Lung (tissue), 12 donors: ENCODE data around the gene STN1. TPM values are rescaled to one million over a fixed set of nuclear protein-coding genes. Genes with fewer than 3 reads are reported as not detected.

Source experiments
- ATAC-seq: fragments of 200-7000 bp; cut with Tn5 transposase; one replicate; pipeline ENCODE4 v1.9.1; 2020; ENCODE audit warnings: moderate number of reproducible peaks; ENCODE audit not compliant: insufficient read depth, low FRiP score
- DNase-seq, 3 donors: peaks; one replicate each; pipeline ENCODE4 v3.0.0-alpha.2; 2013 to 2017
- H3K27ac ChIP-seq, 2 donors: one replicate each; pipeline ENCODE4 v1.5.1; 2013; ENCODE audit warnings: mild to moderate bottlenecking in 2 of 2, moderate library complexity in 2 of 2, control low read depth in 1 of 2, inconsistent platforms in 1 of 2, low read depth in 1 of 2, low read length in 1 of 2
- H3K27me3 ChIP-seq, 3 donors: one replicate each; pipeline ENCODE4 v1.5.1; 2013; ENCODE audit warnings: low read length in 2 of 3; ENCODE audit not compliant: control insufficient read depth in 3 of 3, insufficient read depth in 3 of 3
- H3K36me3 ChIP-seq, 4 donors: one replicate each; pipeline ENCODE4 v1.5.1; 2013; ENCODE audit warnings: low read length in 4 of 4, mild to moderate bottlenecking in 1 of 4, moderate library complexity in 1 of 4; ENCODE audit not compliant: control insufficient read depth in 4 of 4, insufficient read depth in 4 of 4
- H3K4me1 ChIP-seq, 5 donors: one replicate each; pipeline ENCODE4 v1.5.1; 2013; ENCODE audit warnings: low read length in 5 of 5, mild to moderate bottlenecking in 2 of 5, moderate library complexity in 1 of 5; ENCODE audit not compliant: control insufficient read depth in 5 of 5, insufficient read depth in 5 of 5
- H3K4me3 ChIP-seq: one replicate; pipeline ENCODE4 v1.5.1; 2013; ENCODE audit warnings: mild to moderate bottlenecking, control low read depth, moderate library complexity
- H3K9ac ChIP-seq, 2 donors: one replicate each; pipeline ENCODE4 v1.5.1; 2013; ENCODE audit warnings: low read length in 2 of 2, control low read depth in 1 of 2; ENCODE audit not compliant: insufficient read depth in 1 of 2
- H3K9me3 ChIP-seq, 4 donors: one replicate each; pipeline ENCODE4 v1.5.1; 2013; ENCODE audit warnings: low read length in 3 of 4, mild to moderate bottlenecking in 1 of 4, moderate library complexity in 1 of 4; ENCODE audit not compliant: control insufficient read depth in 4 of 4, insufficient read depth in 3 of 4
- WGBS, 2 donors: extraction: QIAGEN DNeasy Blood & Tissue Kit; methylation state at CpG; one replicate each; pipeline ENCODE4 v1.1.7; 2013; 5-methylcytosine and 5-hydroxymethylcytosine counted together
- polyA plus RNA-seq, 2 donors: library from polyadenylated mRNA; stranded (reverse); fragments of 200-250 nt; gene quantifications; one replicate each; pipeline ENCODE4 v1.2.1, GENCODE V29; 2013
- total RNA-seq, 2 donors: library from RNA; depleted of rRNA in 1 of 2; stranded (reverse); fragments of >200 nt in 1 of 2; gene quantifications; one replicate each; pipeline ENCODE4 v1.2.1, GENCODE V29; 2014 to 2021
- TF ChIP-seq, protein P1 (sequence below): IDR thresholded peaks from 2 replicates; pipeline ENCODE4 v1.5.1; 2012; ENCODE audit warnings: mild to moderate bottlenecking; ENCODE audit errors: control extremely low read depth, extremely low read depth
- donor health status: control.
- donor health status: control.
- donor health status: Bipolar disorder and iron deficiency.
- donor health status: healthy.
- donor health status: DM: yes; HTN: yes; CAD: no.

STN1 gene
- total and polyA plus RNA-seq, 4 donors: 26.5 to 43.8 (median 39.1) TPM

DNA sequence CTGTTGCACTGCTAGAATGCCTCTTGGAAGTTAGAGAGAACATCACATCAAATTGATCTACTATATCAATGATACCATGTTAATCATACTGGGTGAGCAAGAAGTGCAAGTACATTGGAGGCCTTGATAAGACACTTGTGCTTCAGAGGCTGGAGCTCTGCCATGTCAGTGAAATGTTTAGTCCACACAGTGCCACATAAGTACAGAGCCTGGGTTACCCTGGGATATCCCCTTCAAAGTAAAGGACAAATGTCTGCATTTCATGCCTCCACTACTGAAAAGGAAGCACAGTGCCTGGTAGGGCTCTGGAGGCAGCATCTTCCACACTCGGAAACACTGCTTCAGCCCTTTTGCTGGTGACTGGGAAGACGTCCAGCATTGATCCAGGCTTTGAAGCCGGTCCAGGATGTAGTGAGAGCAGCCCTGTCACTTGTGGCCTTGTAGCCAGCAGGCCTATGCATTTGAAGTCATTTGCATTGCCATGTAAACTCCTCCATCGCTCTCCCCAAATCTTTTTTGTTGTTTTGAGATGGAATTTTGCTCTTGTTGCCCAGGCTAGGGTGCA is 15.7 kb upstream of the STN1 start:
- no peak for ATAC-seq

DNA sequence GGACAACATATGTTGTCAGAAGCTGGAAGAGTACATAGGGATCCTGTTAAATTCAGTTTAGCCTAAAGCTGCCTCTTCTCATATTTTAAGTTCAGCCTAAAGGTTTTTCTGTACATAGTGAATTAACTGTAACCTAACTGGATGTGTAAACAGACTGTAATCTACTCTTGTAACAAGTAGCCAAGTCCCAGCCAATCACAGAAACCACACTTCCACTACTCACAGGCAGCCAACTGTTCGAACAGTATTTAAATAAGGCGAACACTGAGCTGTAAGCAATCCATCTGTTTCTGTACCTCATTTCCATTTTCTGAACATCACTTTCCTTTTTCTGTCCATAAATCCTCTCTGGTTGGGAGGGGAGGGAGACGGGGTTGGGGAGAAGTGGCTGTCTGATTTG is 15.0 kb upstream of the STN1 start:
- H3K4me3 ChIP-seq: no peak overlapping the region
- no peak overlapping the region for H3K9ac ChIP-seq
- H3K27ac ChIP-seq: no peak overlapping the region
- TF ChIP-seq, protein P1, sequence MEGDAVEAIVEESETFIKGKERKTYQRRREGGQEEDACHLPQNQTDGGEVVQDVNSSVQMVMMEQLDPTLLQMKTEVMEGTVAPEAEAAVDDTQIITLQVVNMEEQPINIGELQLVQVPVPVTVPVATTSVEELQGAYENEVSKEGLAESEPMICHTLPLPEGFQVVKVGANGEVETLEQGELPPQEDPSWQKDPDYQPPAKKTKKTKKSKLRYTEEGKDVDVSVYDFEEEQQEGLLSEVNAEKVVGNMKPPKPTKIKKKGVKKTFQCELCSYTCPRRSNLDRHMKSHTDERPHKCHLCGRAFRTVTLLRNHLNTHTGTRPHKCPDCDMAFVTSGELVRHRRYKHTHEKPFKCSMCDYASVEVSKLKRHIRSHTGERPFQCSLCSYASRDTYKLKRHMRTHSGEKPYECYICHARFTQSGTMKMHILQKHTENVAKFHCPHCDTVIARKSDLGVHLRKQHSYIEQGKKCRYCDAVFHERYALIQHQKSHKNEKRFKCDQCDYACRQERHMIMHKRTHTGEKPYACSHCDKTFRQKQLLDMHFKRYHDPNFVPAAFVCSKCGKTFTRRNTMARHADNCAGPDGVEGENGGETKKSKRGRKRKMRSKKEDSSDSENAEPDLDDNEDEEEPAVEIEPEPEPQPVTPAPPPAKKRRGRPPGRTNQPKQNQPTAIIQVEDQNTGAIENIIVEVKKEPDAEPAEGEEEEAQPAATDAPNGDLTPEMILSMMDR: no peak
- peaks cover 0 to 28% (median 3%) of the 10 kb centered on the region in 5 donors for H3K4me1 ChIP-seq
- 67 to 77% methylated on average over 3 of the region's 3 CpGs for WGBS, 2 donors
- ATAC-seq: no peak
- H3K9me3 ChIP-seq: no peaks in the 10 kb centered on the region
- no peaks in the 10 kb centered on the region for H3K36me3 ChIP-seq
- DNase-seq: peak; percentile 38 to 79 (median 73)
- no peaks in the 10 kb centered on the region for H3K27me3 ChIP-seq

More for the DNA sequence above, 15.7 kb upstream of the STN1 start:
- no peak overlapping the region for H3K27ac ChIP-seq
- peak; percentile 79 to 88 (median 81) for DNase-seq
- no peaks in the 10 kb centered on the region for H3K36me3 ChIP-seq
- H3K9ac ChIP-seq: no peak overlapping the region
- no peaks in the 10 kb centered on the region for H3K27me3 ChIP-seq
- no peaks in the 10 kb centered on the region for H3K9me3 ChIP-seq
- H3K4me3 ChIP-seq: no peak overlapping the region
- peaks cover 0 to 28% (median 3%) of the 10 kb centered on the region in 5 donors for H3K4me1 ChIP-seq
- 55 to 85% methylated on average over 4 of the region's 4 CpGs for WGBS, 2 donors
- TF ChIP-seq, protein P1: no peak

DNA sequence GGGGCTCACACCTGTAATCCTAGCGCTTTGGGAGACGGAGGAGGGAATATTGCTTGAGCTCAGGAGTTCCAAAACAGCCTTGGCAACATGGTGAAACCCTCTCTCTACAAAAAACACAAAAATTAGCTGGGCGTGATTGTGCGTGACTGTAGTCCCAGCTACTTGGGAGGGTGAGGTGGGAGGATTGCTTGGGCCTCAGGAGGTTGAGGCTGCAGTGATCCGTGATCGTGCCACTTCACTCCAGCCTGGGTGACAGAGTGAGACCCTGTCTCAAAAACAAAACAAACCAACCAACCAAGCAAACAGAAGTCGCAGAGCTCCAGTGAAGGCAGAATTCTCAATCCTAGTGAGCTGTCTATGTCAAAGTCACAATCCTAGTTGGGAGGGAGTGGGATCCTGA is 14.3 kb upstream of the STN1 start:
- no peaks in the 10 kb centered on the region for H3K27me3 ChIP-seq
- H3K9me3 ChIP-seq: no peaks in the 10 kb centered on the region
- TF ChIP-seq, protein P1: no peak
- no peaks in the 10 kb centered on the region for H3K36me3 ChIP-seq
- DNase-seq: no peak
- ATAC-seq: no peak
- 94 to 98% methylated on average over 7 of the region's 7 CpGs for WGBS, 2 donors
- H3K4me3 ChIP-seq: no peak overlapping the region
- no peak overlapping the region for H3K27ac ChIP-seq
- H3K9ac ChIP-seq: no peak overlapping the region
- peaks cover 0 to 28% (median 3%) of the 10 kb centered on the region in 5 donors for H3K4me1 ChIP-seq

DNA sequence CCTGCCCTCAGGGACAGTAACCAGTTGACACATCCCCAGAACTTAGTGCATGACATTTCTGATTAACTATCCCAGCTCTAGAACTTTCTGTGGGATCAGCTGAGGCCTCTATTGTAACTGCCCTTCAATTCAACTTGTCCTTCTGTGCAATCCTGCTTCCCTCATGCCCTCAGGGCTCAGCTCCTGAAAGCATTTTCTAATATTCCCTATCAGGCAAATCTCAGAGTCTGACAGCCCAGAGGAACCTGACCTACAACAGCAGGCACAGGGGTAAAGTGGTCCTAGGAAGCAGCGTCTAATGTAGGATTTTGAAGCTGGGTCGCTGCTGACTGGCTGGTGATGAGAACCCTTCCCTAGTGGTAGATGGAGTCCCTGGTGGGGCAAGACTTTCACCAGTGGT is 13.6 kb upstream of the STN1 start:
- ATAC-seq (no peak), DNase-seq (no peak)
- H3K9me3 ChIP-seq: no peaks in the 10 kb centered on the region
- no peaks in the 10 kb centered on the region for H3K36me3 ChIP-seq
- no peak overlapping the region for H3K27ac ChIP-seq
- peaks cover 0 to 28% (median 3%) of the 10 kb centered on the region in 5 donors for H3K4me1 ChIP-seq
- TF ChIP-seq, protein P1: no peak
- no peaks in the 10 kb centered on the region for H3K27me3 ChIP-seq
- 98 to 99% methylated on average over 2 of the region's 2 CpGs for WGBS, 2 donors
- H3K4me3 ChIP-seq: no peak overlapping the region
- H3K9ac ChIP-seq: no peak overlapping the region
